HEK293 (cell line): ENCODE results near the gene DDB1.
A peak's percentile ranks its signal among the peaks of the same experiment; 100 is the strongest.

Experiments
- CTCF ChIA-PET: fragments of 350-600 bp; formaldehyde crosslinking; extraction: SDS; loops from one replicate; lab custom pipeline; 2021; ENCODE audit warnings: antibody characterized with exemption; lab: Yijun Ruan, JAX
- POLR2A ChIA-PET: fragments of 300-600 bp; formaldehyde crosslinking; extraction: SDS; loops from one replicate; lab custom pipeline; 2020; ENCODE audit warnings: antibody characterized with exemption, inconsistent platforms; lab: Yijun Ruan, JAX
- H3K27ac ChIP-seq: fragments of 200-500 bp; sonication (Bioruptor generic); 2 replicates; pipeline ENCODE4 v1.5.1; 2014; ENCODE audit warnings: low read depth, low read length, control low read depth, inconsistent platforms; ENCODE audit errors: extremely low read depth
- H3K36me3 ChIP-seq, 2 experiments: fragments of 200-500 bp in 1 of 2; sonication (Bioruptor generic) in 1 of 2; 1 replicate in 1 of 2; 2 replicates in 1 of 2; pipeline ENCODE4 v1.5.1; 2014 to 2017; ENCODE audit warnings: inconsistent platforms in 2 of 2, low read length in 2 of 2; ENCODE audit not compliant: control insufficient read depth in 2 of 2, insufficient read depth in 1 of 2
- H3K4me1 ChIP-seq: fragments of 200-500 bp; sonication (Bioruptor generic); 2 replicates; pipeline ENCODE4 v1.5.1; 2014; ENCODE audit warnings: mild to moderate bottlenecking, low read length, inconsistent platforms; ENCODE audit not compliant: control insufficient read depth, insufficient read depth
- H3K4me3 ChIP-seq: 2 replicates; pipeline ENCODE4 v1.5.1; 2011; ENCODE audit warnings: low read depth, mild to moderate bottlenecking, control low read depth, low read length, moderate library complexity
- H3K9me3 ChIP-seq: fragments of 200-500 bp; sonication (Bioruptor generic); 2 replicates; pipeline ENCODE4 v1.5.1; 2014; ENCODE audit warnings: low read depth, low read length, inconsistent platforms; ENCODE audit not compliant: control insufficient read depth, insufficient read depth
- FEZF1 ChIP-seq: fragments of 450-650 bp; formaldehyde crosslinking; IDR thresholded peaks from 2 replicates; pipeline ENCODE4 v1.5.1; 2016; ENCODE audit warnings: missing biosample characterization, missing genetic modification characterization
- GLIS2 ChIP-seq: fragments of 450-650 bp; formaldehyde crosslinking; IDR thresholded peaks from 2 replicates; pipeline ENCODE4 v1.5.1; 2016; ENCODE audit warnings: missing biosample characterization, missing genetic modification characterization
- HOXC10 ChIP-seq: sonication (generic); formaldehyde crosslinking; IDR thresholded peaks from 2 replicates; pipeline ENCODE4 v1.8.1; 2023; ENCODE audit warnings: mild to moderate bottlenecking, missing genetic modification reagents
- OVOL3 ChIP-seq: fragments of 450-650 bp; formaldehyde crosslinking; IDR thresholded peaks from 2 replicates; pipeline ENCODE4 v1.5.1; 2016; ENCODE audit warnings: missing biosample characterization, missing genetic modification characterization
- PRDM1 ChIP-seq: fragments of 450-650 bp; formaldehyde crosslinking; IDR thresholded peaks from 2 replicates; pipeline ENCODE4; 2016; ENCODE audit warnings: missing biosample characterization, missing genetic modification characterization
- RBAK ChIP-seq: fragments of 450-650 bp; formaldehyde crosslinking; IDR thresholded peaks from 2 replicates; pipeline ENCODE4 v1.5.1; 2016; ENCODE audit warnings: missing biosample characterization, missing genetic modification characterization
- SCRT2 ChIP-seq: fragments of 450-650 bp; formaldehyde crosslinking; IDR thresholded peaks from 2 replicates; pipeline ENCODE4 v1.5.1; 2016; ENCODE audit warnings: missing biosample characterization, missing genetic modification characterization
- ZNF133 ChIP-seq: fragments of 450-650 bp; formaldehyde crosslinking; IDR thresholded peaks from 2 replicates; pipeline ENCODE4 v1.5.1; 2016; ENCODE audit warnings: missing biosample characterization, missing genetic modification characterization
- ZNF202 ChIP-seq: fragments of 450-650 bp; formaldehyde crosslinking; IDR thresholded peaks from 2 replicates; pipeline ENCODE4 v1.5.1; 2016; ENCODE audit warnings: missing biosample characterization, missing genetic modification characterization, borderline replicate concordance
- ZNF341 ChIP-seq: fragments of 450-650 bp; formaldehyde crosslinking; IDR thresholded peaks from 2 replicates; pipeline ENCODE4; 2016; ENCODE audit warnings: low read depth, missing biosample characterization, missing genetic modification characterization
- ZNF350 ChIP-seq: fragments of 450-650 bp; formaldehyde crosslinking; IDR thresholded peaks from 2 replicates; pipeline ENCODE4 v1.5.0; 2017; ENCODE audit warnings: missing biosample characterization, mild to moderate bottlenecking, missing genetic modification characterization
- ZNF404 ChIP-seq: fragments of 450-650 bp; formaldehyde crosslinking; IDR thresholded peaks from 2 replicates; pipeline ENCODE4 v1.5.1; 2017; ENCODE audit warnings: missing biosample characterization, missing genetic modification characterization
- ZNF544 ChIP-seq: fragments of 450-650 bp; formaldehyde crosslinking; IDR thresholded peaks from 2 replicates; pipeline ENCODE4 v1.5.0; 2017; ENCODE audit warnings: missing biosample characterization, missing genetic modification characterization
- ZNF596 ChIP-seq: fragments of 450-650 bp; IDR thresholded peaks from 2 replicates; pipeline ENCODE4 v1.5.0; 2018; ENCODE audit warnings: missing biosample characterization, mild to moderate bottlenecking, missing genetic modification characterization, moderate library complexity
- ZNF626 ChIP-seq: fragments of 450-650 bp; sonication (Bioruptor Pico); formaldehyde crosslinking; IDR thresholded peaks from 2 replicates; pipeline ENCODE4 v1.5.1; 2018; ENCODE audit warnings: missing biosample characterization, missing genetic modification characterization, inconsistent platforms
- ZNF654 ChIP-seq: fragments of 450-650 bp; formaldehyde crosslinking; IDR thresholded peaks from 2 replicates; pipeline ENCODE4 v1.5.1; 2016; ENCODE audit warnings: low read depth, missing biosample characterization, missing genetic modification characterization
- ZNF658 ChIP-seq: fragments of 450-650 bp; formaldehyde crosslinking; IDR thresholded peaks from 2 replicates; pipeline ENCODE4; 2016; ENCODE audit warnings: missing biosample characterization, missing genetic modification characterization
- ZNF707 ChIP-seq: fragments of 450-650 bp; formaldehyde crosslinking; IDR thresholded peaks from 2 replicates; pipeline ENCODE4 v1.5.1; 2016; ENCODE audit warnings: missing biosample characterization, missing genetic modification characterization
- ZNF792 ChIP-seq: fragments of 450-650 bp; formaldehyde crosslinking; IDR thresholded peaks from 2 replicates; pipeline ENCODE4 v1.5.1; 2016; ENCODE audit warnings: missing biosample characterization, missing genetic modification characterization
- TF ChIP-seq, protein P1 (sequence below): fragments of 450-650 bp; formaldehyde crosslinking; IDR thresholded peaks from 2 replicates; pipeline ENCODE4; 2016; ENCODE audit warnings: missing biosample characterization, missing genetic modification characterization
- TF ChIP-seq, protein P2 (sequence below): fragments of 450-650 bp; formaldehyde crosslinking; conservative IDR thresholded peaks from 2 replicates; pipeline ENCODE4 v1.5.1; 2016; ENCODE audit warnings: low read depth, missing biosample characterization, missing genetic modification characterization
- TF ChIP-seq, protein P3 (sequence below): fragments of 450-650 bp; formaldehyde crosslinking; IDR thresholded peaks from 2 replicates; pipeline ENCODE4 v1.5.1; 2017; ENCODE audit warnings: missing biosample characterization, missing genetic modification characterization
- TF ChIP-seq, protein P4 (sequence below): IDR thresholded peaks from 2 replicates; pipeline ENCODE4 v1.6.1; 2011; ENCODE audit warnings: mild to moderate bottlenecking, low read depth, low read length, borderline replicate concordance

DDB1 gene

DNA sequence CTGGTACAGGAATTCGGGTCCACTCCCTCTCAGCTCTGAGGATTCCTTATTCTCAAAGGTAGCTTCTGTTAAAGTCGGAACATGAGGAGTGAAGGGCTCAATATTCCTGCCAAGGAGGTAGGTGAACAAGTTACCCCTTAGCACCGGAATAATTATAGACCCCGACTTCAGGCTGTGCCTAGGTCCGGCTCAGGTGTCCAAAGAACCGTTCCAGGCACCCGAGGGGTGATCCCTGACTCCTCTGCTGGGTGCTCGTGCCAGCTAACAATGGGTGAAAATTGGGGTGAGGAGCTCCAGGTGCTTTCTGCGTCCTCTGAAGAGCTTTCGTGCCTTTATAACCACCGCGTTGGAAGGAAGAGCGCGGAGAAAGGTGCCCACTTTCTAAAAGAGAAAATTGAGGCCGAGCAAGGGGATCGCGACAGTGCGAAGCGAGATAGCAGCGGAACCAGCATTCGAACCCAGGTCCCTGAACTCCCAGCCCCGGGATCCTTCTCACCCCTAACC is 28.4 kb upstream of the DDB1 start:
- no peaks in the 10 kb centered on the region for H3K9me3 ChIP-seq
- H3K27ac ChIP-seq = peak overlapping the region; percentile 94
- peaks cover 2% of the 10 kb centered on the region; the same call in 1 of the 2 replicates for H3K4me1 ChIP-seq
- ChIA-PET POLR2A (interaction anchor here (0.6 to 4.6 kb wide), 22 partner anchors 9 to 448 kb away, joined by 3 to 56 read pairs (median 5); partner anchors contain the start of genes CPSF7, DDB1, SDHAF2 and TKFC), CTCF (interaction anchor here (0.5 to 9.6 kb wide), 4 partner anchors 24 to 44 kb away, joined by 3 to 69 read pairs (median 22); no protein-coding TSS in a partner anchor)
- TF ChIP-seq ZNF341 (tag by site-specific recombination) (peak; percentile 72), OVOL3 (tag by site-specific recombination) (no peak), PRDM1 (tag by site-specific recombination) (peak; percentile 73), ZNF350 (tag by site-specific recombination) (no peak), ZNF202 (tag by site-specific recombination) (no peak), SCRT2 (tag by site-specific recombination) (no peak), ZNF626 (tag by site-specific recombination) (no peak), ZNF654 (tag by site-specific recombination) (no peak)
- TF ChIP-seq, protein P1, sequence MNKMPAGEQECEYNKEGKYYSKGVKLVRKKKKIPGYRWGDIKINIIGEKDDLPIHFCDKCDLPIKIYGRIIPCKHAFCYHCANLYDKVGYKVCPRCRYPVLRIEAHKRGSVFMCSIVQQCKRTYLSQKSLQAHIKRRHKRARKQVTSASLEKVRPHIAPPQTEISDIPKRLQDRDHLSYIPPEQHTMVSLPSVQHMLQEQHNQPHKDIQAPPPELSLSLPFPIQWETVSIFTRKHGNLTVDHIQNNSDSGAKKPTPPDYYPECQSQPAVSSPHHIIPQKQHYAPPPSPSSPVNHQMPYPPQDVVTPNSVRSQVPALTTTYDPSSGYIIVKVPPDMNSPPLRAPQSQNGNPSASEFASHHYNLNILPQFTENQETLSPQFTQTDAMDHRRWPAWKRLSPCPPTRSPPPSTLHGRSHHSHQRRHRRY = no peak
- H3K4me3 ChIP-seq = peak overlapping the region; percentile 65
- H3K36me3 ChIP-seq = peaks cover 10 to 27% of the 10 kb centered on the region in 2 experiments; a peak in 2 of 3 replicates

DNA sequence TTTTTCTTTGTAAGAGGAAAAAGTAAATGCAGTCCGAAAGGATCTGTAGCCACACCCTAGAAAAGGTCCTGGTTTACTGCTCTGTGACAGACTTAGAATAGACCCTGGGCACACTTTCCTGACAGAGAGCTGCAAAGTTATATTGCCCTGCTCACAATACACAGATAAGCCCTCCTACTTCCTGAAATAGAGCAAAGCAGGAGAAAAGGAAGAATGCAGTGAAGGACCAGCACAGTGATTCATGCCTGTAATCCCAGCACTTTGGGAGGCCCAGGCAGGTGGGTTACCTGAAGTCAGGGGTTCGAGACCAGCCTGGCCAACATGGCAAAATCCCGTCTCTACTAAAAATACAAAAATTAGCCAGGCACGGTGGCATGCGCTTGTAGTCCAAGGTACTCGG is 26.6 kb upstream of the DDB1 start:
- TF ChIP-seq, protein P2, sequence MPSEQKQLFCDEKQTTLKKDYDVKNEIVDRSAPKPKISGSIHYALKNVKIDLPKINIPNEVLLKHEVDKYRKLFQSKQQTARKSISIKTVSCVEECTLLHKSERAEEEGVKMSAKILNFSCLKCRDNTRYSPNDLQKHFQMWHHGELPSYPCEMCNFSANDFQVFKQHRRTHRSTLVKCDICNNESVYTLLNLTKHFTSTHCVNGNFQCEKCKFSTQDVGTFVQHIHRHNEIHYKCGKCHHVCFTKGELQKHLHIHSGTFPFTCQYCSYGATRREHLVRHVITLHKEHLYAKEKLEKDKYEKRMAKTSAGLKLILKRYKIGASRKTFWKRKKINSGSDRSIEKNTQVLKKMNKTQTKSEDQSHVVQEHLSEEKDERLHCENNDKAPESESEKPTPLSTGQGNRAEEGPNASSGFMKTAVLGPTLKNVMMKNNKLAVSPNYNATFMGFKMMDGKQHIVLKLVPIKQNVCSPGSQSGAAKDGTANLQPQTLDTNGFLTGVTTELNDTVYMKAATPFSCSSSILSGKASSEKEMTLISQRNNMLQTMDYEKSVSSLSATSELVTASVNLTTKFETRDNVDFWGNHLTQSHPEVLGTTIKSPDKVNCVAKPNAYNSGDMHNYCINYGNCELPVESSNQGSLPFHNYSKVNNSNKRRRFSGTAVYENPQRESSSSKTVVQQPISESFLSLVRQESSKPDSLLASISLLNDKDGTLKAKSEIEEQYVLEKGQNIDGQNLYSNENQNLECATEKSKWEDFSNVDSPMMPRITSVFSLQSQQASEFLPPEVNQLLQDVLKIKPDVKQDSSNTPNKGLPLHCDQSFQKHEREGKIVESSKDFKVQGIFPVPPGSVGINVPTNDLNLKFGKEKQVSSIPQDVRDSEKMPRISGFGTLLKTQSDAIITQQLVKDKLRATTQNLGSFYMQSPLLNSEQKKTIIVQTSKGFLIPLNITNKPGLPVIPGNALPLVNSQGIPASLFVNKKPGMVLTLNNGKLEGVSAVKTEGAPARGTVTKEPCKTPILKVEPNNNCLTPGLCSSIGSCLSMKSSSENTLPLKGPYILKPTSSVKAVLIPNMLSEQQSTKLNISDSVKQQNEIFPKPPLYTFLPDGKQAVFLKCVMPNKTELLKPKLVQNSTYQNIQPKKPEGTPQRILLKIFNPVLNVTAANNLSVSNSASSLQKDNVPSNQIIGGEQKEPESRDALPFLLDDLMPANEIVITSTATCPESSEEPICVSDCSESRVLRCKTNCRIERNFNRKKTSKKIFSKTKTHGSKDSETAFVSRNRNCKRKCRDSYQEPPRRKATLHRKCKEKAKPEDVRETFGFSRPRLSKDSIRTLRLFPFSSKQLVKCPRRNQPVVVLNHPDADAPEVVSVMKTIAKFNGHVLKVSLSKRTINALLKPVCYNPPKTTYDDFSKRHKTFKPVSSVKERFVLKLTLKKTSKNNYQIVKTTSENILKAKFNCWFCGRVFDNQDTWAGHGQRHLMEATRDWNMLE = no peak
- TF ChIP-seq, all 188 proteins: peak for 0
- ChIA-PET CTCF (interaction anchor here (0.7 to 9.6 kb wide), 4 partner anchors 23 to 312 kb away, joined by 3 to 69 read pairs (median 22); no protein-coding TSS in a partner anchor), POLR2A (interaction anchor here (0.7 to 4.6 kb wide), 5 partner anchors 8 to 79 kb away, joined by 3 to 56 read pairs (median 37); partner anchors contain the start of genes DDB1 and TKFC)
- H3K4me1 ChIP-seq = peaks cover 2% of the 10 kb centered on the region; the same call in 1 of the 2 replicates
- no peak overlapping the region for H3K4me3 ChIP-seq
- no peaks in the 10 kb centered on the region for H3K9me3 ChIP-seq
- no peak overlapping the region for H3K27ac ChIP-seq
- H3K36me3 ChIP-seq = peaks cover under 1 to 12% of the 10 kb centered on the region in 2 experiments; a peak in 2 of 3 replicates

DNA sequence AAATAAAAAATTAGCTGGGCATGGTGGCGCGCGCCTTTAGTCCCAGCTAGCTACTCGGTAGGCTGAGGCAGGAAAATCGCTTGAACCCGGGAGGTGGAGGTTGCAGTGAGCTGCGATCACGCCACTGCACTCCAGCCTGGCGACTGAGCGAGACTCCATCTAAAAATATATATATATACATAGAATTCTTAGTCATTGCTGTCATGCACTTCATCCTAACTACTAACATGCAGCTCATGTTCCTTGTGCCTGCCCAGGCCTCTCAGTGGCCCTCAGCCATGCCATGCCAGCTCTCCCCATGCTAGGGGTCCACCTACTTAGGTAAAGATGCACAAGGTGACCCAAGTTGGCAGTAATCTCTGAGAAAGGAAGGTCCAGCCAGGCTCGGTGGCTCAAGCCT is 25.7 kb upstream of the DDB1 start:
- H3K27ac ChIP-seq = no peak overlapping the region
- peaks cover 2% of the 10 kb centered on the region; the same call in 1 of the 2 replicates for H3K4me1 ChIP-seq
- peaks cover 0 to 7% of the 10 kb centered on the region in 2 experiments; a peak in 2 of 3 replicates for H3K36me3 ChIP-seq
- POLR2A ChIA-PET = interaction anchor here (4.6 kb wide), 1 partner anchor 10 kb away, joined by 37 read pairs; no protein-coding TSS in a partner anchor
- CTCF ChIA-PET = interaction anchor here (0.8 to 9.6 kb wide), 3 partner anchors 22 to 34 kb away, joined by 4 to 69 read pairs (median 15); partner anchors contain the start of gene TMEM216
- H3K4me3 ChIP-seq = no peak overlapping the region
- no peaks in the 10 kb centered on the region for H3K9me3 ChIP-seq
- TF ChIP-seq, protein P3, sequence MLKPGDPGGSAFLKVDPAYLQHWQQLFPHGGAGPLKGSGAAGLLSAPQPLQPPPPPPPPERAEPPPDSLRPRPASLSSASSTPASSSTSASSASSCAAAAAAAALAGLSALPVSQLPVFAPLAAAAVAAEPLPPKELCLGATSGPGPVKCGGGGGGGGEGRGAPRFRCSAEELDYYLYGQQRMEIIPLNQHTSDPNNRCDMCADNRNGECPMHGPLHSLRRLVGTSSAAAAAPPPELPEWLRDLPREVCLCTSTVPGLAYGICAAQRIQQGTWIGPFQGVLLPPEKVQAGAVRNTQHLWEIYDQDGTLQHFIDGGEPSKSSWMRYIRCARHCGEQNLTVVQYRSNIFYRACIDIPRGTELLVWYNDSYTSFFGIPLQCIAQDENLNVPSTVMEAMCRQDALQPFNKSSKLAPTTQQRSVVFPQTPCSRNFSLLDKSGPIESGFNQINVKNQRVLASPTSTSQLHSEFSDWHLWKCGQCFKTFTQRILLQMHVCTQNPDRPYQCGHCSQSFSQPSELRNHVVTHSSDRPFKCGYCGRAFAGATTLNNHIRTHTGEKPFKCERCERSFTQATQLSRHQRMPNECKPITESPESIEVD (tag by site-specific recombination) = no peak
- no peak for TF ChIP-seq ZNF404
- TF ChIP-seq ZNF596 (tag by site-specific recombination) = no peak
- no peak for TF ChIP-seq HOXC10 (CRISPR knock-in tag)
- no peak for TF ChIP-seq ZNF658 (tag by site-specific recombination)
- TF ChIP-seq, protein P4, sequence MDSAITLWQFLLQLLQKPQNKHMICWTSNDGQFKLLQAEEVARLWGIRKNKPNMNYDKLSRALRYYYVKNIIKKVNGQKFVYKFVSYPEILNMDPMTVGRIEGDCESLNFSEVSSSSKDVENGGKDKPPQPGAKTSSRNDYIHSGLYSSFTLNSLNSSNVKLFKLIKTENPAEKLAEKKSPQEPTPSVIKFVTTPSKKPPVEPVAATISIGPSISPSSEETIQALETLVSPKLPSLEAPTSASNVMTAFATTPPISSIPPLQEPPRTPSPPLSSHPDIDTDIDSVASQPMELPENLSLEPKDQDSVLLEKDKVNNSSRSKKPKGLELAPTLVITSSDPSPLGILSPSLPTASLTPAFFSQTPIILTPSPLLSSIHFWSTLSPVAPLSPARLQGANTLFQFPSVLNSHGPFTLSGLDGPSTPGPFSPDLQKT = no peak
- TF ChIP-seq FEZF1 (tag by site-specific recombination) = no peak
- no peak for TF ChIP-seq ZNF544 (tag by site-specific recombination)
- TF ChIP-seq ZNF707 (tag by site-specific recombination) = no peak
- no peak for TF ChIP-seq GLIS2 (tag by site-specific recombination)
- TF ChIP-seq RBAK = no peak
- no peak for TF ChIP-seq ZNF133
- no peak for TF ChIP-seq ZNF792 (tag by site-specific recombination)
